Measurements from ENCODE around the gene FAM83E. TPM values are rescaled to one million over a fixed set of nuclear protein-coding genes. Genes with fewer than 3 reads are reported as not detected.
"Not testable (repeated sequence)": the region's sequence is repeated elsewhere in the genome, so short reads cannot be mapped to it uniquely, and the experiment has no call there.

Gene FAM83E
- total RNA-seq, 1 experiment from 2014 or later: 12.3 TPM

DNA sequence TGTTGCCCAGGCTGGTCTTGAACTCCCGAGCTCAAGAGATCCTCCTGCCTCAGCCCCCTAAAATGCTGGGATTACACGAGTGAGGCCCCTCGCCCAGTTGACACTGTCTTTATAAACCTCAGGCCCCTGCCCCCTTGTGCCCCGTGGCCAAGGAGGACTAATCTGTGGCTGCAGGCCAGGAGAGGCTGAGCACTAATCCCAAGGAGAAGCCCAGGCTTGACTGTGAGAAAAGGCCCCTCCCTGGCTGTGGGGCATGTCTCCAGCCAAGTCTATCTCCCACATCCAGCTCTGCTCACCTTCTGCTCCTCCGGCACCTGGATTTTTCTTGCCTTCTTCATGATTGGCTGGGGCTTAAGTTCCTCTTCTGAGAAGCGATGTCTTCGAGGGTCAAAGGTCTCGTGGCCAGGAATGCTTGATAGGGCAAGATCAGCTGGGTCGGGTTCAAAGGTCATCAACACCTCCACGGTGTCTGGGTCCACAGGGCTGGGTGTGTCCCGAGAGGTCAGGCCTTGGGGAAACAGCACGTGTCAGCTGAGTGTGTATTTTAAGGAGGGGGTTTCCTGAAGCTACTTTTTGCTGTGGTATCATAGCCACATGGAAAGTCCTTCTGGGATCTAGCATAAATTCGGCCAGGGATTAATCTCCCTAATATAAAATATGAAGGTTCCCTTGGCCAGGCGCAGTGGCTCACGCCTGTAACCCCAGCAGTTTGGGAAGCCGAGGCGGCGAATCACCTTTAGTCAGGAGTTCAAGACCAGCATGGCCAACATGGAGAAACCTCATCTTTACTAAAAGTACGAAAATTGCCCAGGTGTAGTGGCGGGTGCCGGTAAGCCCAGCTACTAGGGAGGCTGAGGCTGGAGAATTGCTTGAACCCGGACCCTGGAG is 18.5 kb upstream of the FAM83E start:
- Histone ChIP-seq H3K9me2 (ENCODE audit: insufficient read depth) (no peaks in the 10 kb centered on the region), H3K4me1 (replicated peaks; ENCODE audit: insufficient read depth) (peaks cover 24% of the 10 kb centered on the region), H3F3A (ENCODE audit: insufficient read depth, low read depth) (peaks cover 61% of the 10 kb centered on the region), H3K4me3 (no peak overlapping the region), H3K79me2 (ENCODE audit: low read depth) (peaks cover 11% of the 10 kb centered on the region), H2AFZ (no peak overlapping the region), H3K4me2 (peak overlapping the region; percentile 83), H4K20me1 (ENCODE audit: insufficient read depth) (no peaks in the 10 kb centered on the region), H3K36me3 (ENCODE audit: low read depth) (no peaks in the 10 kb centered on the region; the same call in 1 of the 2 replicates), H3K27me3 (ENCODE audit: insufficient read depth, low read depth) (no peaks in the 10 kb centered on the region), H3K27ac (no peak overlapping the region), H3K9me3 (ENCODE audit: insufficient read depth, low read depth) (no peaks in the 10 kb centered on the region)
- no peak for DNase-seq
- ChIA-PET CTCF (no interaction called here), POLR2A (ENCODE audit: unreplicated experiment) (interaction anchor here (0.5 to 0.6 kb wide), 2 partner anchors 137 to 1597 kb away, joined by 3 read pairs; no protein-coding TSS in a partner anchor)
- BruUV-seq (replicated peaks): no TSS peak
- TF ChIP-seq, protein P1, sequence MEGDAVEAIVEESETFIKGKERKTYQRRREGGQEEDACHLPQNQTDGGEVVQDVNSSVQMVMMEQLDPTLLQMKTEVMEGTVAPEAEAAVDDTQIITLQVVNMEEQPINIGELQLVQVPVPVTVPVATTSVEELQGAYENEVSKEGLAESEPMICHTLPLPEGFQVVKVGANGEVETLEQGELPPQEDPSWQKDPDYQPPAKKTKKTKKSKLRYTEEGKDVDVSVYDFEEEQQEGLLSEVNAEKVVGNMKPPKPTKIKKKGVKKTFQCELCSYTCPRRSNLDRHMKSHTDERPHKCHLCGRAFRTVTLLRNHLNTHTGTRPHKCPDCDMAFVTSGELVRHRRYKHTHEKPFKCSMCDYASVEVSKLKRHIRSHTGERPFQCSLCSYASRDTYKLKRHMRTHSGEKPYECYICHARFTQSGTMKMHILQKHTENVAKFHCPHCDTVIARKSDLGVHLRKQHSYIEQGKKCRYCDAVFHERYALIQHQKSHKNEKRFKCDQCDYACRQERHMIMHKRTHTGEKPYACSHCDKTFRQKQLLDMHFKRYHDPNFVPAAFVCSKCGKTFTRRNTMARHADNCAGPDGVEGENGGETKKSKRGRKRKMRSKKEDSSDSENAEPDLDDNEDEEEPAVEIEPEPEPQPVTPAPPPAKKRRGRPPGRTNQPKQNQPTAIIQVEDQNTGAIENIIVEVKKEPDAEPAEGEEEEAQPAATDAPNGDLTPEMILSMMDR (conservative IDR thresholded peaks at IDR 0.05): no peak
- TF ChIP-seq EZH2 (IDR thresholded peaks at IDR 0.05; ENCODE audit: low read depth): no peak
- intact Hi-C loops (cut with micrococcal nuclease; ENCODE audit: unreplicated experiment): no loop called here

GRCh38 chr19:48632692-48633147 is 17.8 kb upstream of the FAM83E start:
- intact Hi-C loops (cut with micrococcal nuclease; ENCODE audit: unreplicated experiment): no loop called here
- no peak overlapping the region for H3K4me3 ChIP-seq
- BruUV-seq (replicated peaks): no TSS peak
- no peak overlapping the region for H2AFZ ChIP-seq
- no peaks in the 10 kb centered on the region for H3K9me2 ChIP-seq (ENCODE audit: insufficient read depth)
- POLR2A ChIA-PET (ENCODE audit: unreplicated experiment): no interaction called here
- TF ChIP-seq, protein P1 (conservative IDR thresholded peaks at IDR 0.05): no peak
- no peak for TF ChIP-seq EZH2 (IDR thresholded peaks at IDR 0.05; ENCODE audit: low read depth)
- no peaks in the 10 kb centered on the region for H3K9me3 ChIP-seq (ENCODE audit: insufficient read depth, low read depth)
- DNase-seq: no peak
- CTCF ChIA-PET: no interaction called here
- H3K4me1 ChIP-seq (replicated peaks; ENCODE audit: insufficient read depth): peaks cover 30% of the 10 kb centered on the region
- no peaks in the 10 kb centered on the region; the same call in 1 of the 2 replicates for H3K36me3 ChIP-seq (ENCODE audit: low read depth)
- H3K79me2 ChIP-seq (ENCODE audit: low read depth): peaks cover 11% of the 10 kb centered on the region
- no peaks in the 10 kb centered on the region for H4K20me1 ChIP-seq (ENCODE audit: insufficient read depth)
- H3K4me2 ChIP-seq: no peak overlapping the region
- H3K27me3 ChIP-seq (ENCODE audit: insufficient read depth, low read depth): no peaks in the 10 kb centered on the region
- no peak overlapping the region for H3K27ac ChIP-seq
- peaks cover 64% of the 10 kb centered on the region for H3F3A ChIP-seq (ENCODE audit: insufficient read depth, low read depth)

DNA sequence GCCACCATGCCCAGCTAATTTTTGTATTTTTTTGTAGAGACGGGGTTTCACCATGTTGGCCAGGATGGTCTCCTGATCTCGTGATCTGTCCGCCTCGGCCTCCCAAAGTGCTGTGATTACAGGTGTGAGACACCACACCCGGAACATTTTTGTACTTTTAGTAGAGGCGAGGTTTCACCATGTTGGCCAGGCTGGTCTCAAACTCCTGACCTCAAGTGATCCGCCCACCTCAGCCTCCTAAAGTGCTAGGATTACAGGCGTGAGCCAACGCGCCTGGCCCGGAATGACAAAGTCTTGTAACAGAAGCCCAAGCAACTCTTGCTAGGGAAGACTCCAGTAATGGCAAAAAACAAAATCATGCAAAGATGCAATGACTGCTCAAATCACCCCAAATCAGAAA is 17.4 kb upstream of the FAM83E start:
- H3K4me2 ChIP-seq: not testable (repeated sequence)

More for the DNA sequence above, 17.4 kb upstream of the FAM83E start:
- intact Hi-C loops (cut with micrococcal nuclease; ENCODE audit: unreplicated experiment); H3K27me3 ChIP-seq (ENCODE audit: insufficient read depth, low read depth); BruUV-seq (replicated peaks); H3K27ac ChIP-seq; CTCF ChIA-PET; H3K9me3 ChIP-seq (ENCODE audit: insufficient read depth, low read depth); H4K20me1 ChIP-seq (ENCODE audit: insufficient read depth); H2AFZ ChIP-seq; H3K9me2 ChIP-seq (ENCODE audit: insufficient read depth); DNase-seq; H3K4me3 ChIP-seq; H3K36me3 ChIP-seq (ENCODE audit: low read depth): not testable (repeated sequence)
- Histone ChIP-seq H3K79me2 (ENCODE audit: low read depth) (peaks cover 11% of the 10 kb centered on the region), H3F3A (ENCODE audit: insufficient read depth, low read depth) (peaks cover 68% of the 10 kb centered on the region), H3K4me1 (replicated peaks; ENCODE audit: insufficient read depth) (peaks cover 34% of the 10 kb centered on the region)
- POLR2A ChIA-PET (ENCODE audit: unreplicated experiment): interaction anchor here (0.6 kb wide), 1 partner anchor 268 kb away, joined by 6 read pairs; the partner anchor contains the start of gene SYNGR4

Measured in PC-9 (cell line).